Stimulated activated naive CD8-positive, alpha-beta T cell treated with anti-CD3 and anti-CD28 coated beads, Interleukin-15, Interleukin-2, amounts not matched to agents 100 ng/mL and 50 ng/mL, for 24 hours (primary cell): ENCODE measurements around the gene HDAC7.

Experiments used
- H3K27ac Mint-ChIP-seq: one replicate; pipeline ENCODE4 v1.8.0; 2021; ENCODE audit warnings: mild to moderate bottlenecking, mixed read lengths
- H3K27me3 Mint-ChIP-seq: one replicate; pipeline ENCODE4 v1.8.0; 2021; ENCODE audit warnings: mixed read lengths
- H3K36me3 Mint-ChIP-seq: one replicate; pipeline ENCODE4 v1.8.0; 2021; ENCODE audit warnings: low read depth, mixed read lengths
- H3K4me1 Mint-ChIP-seq: one replicate; pipeline ENCODE4 v1.8.0; 2021; ENCODE audit warnings: low read depth, mixed read lengths
- H3K4me3 Mint-ChIP-seq: one replicate; pipeline ENCODE4 v1.8.0; 2021; ENCODE audit warnings: mild to moderate bottlenecking, mixed read lengths
- H3K9me3 Mint-ChIP-seq: one replicate; pipeline ENCODE4 v1.8.0; 2021; ENCODE audit warnings: mixed read lengths

Gene HDAC7

DNA sequence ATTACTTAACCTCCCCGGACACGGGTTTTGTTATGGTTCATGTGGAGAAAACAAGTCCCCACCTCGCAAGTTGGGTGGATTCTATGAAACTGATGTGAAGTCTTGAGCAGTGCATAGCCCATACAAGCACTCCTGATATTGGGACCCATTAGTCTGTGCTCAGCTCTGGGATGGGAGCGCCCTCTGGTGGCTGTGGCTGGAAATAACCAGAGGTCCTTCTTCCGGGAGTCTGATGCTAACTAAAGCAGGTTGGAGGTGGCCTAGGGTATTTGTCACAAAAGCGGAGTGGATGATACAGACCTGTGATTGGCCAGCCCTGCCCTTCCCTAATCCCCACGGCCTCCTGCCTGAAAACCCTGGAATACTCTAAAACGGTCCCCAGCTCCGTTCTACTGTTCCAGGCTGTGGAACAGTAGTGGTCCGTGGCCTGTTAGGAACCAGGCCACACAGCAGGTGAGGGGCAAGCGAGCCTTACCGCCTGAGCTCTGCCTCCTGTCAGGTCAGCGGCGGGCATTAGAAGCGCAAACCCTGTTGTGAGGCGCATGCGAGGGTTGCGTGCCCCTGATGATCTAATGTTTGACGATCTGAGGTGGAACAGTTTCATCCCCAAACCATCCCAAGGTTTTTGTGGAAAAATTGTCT lies 40.3 kb downstream of the HDAC7 start:
- no peaks in the 10 kb centered on the region for H3K27me3 Mint-ChIP-seq

GRCh38 chr12:47778881-47779280 lies 40.8 kb downstream of the HDAC7 start:
- Mint-ChIP-seq H3K27ac (peak overlapping the region; percentile 7), H3K4me1 (peaks cover 31% of the 10 kb centered on the region)

More for the DNA sequence above, 40.3 kb downstream of the HDAC7 start:
- Mint-ChIP-seq H3K27ac (peak overlapping the region; percentile 7), H3K9me3 (no peaks in the 10 kb centered on the region), H3K4me3 (no peak overlapping the region), H3K4me1 (peaks cover 28% of the 10 kb centered on the region), H3K36me3 (peaks cover 14% of the 10 kb centered on the region)

DNA sequence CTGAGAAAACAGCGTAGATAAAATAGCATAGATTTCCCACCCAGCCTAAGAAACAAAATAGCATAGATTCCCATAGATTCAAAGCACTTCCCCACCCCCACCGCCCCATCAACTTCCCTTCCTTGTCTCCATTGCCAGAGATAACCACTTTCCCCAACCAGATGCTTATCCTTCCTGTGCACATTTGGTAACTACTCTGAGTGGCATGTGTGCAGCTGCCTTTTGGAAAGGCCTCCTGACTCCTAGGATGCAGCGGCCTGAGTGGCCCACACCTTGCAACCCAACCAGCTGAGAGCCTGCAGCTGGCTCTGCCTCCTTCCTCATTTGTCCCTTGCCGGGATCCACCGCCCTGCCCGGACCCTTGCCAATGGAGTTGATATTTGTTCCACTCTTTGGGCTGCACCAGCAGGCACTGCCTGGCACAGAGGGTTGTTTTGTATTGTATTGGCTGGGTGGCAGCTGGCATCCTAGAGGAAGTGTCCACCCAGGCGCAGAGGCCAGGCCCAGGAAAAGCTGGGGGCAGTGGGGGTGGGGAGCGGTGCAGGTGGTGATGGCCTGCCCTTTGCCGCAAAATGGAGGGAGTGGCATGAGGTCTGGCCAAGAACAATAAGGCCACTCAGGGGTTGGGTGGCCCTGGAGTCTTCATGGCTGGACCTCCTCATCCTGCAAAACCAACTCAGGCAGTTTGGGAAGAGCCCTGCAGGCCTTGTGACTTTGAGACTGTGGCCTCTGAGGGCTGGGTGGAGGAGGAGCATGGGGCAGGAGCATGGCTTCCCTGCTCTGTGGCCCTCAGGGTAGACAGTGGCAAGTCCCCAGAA lies 41.8 kb downstream of the HDAC7 start:
- Mint-ChIP-seq H3K4me1 (peaks cover 34% of the 10 kb centered on the region), H3K9me3 (no peaks in the 10 kb centered on the region)

More at GRCh38 chr12:47778881-47779280, 40.8 kb downstream of the HDAC7 start:
- Mint-ChIP-seq H3K27me3 (no peaks in the 10 kb centered on the region), H3K9me3 (no peaks in the 10 kb centered on the region), H3K36me3 (peaks cover 11% of the 10 kb centered on the region), H3K4me3 (no peak overlapping the region)

GRCh38 chr12:47777151-47777550 lies 42.6 kb downstream of the HDAC7 start:
- no peak overlapping the region for H3K4me3 Mint-ChIP-seq
- no peaks in the 10 kb centered on the region for H3K27me3 Mint-ChIP-seq
- H3K4me1 Mint-ChIP-seq = peaks cover 39% of the 10 kb centered on the region
- no peaks in the 10 kb centered on the region for H3K9me3 Mint-ChIP-seq
- peaks cover 5% of the 10 kb centered on the region for H3K36me3 Mint-ChIP-seq
- no peak overlapping the region for H3K27ac Mint-ChIP-seq

More for the DNA sequence above, 41.8 kb downstream of the HDAC7 start:
- Mint-ChIP-seq H3K27me3 (no peaks in the 10 kb centered on the region), H3K4me3 (no peak overlapping the region), H3K27ac (peak overlapping the region; percentile 49), H3K36me3 (peaks cover 10% of the 10 kb centered on the region)

- Mint-ChIP-seq H3K9me3 (no peaks in the 10 kb centered on the region), H3K4me3 (no peak overlapping the region), H3K27me3 (no peaks in the 10 kb centered on the region), H3K36me3 (no peaks in the 10 kb centered on the region), H3K27ac (no peak overlapping the region), H3K4me1 (peaks cover 39% of the 10 kb centered on the region)
These were observed 43.1 kb downstream of the HDAC7 start for GRCh38 chr12:47776471-47777143.

DNA sequence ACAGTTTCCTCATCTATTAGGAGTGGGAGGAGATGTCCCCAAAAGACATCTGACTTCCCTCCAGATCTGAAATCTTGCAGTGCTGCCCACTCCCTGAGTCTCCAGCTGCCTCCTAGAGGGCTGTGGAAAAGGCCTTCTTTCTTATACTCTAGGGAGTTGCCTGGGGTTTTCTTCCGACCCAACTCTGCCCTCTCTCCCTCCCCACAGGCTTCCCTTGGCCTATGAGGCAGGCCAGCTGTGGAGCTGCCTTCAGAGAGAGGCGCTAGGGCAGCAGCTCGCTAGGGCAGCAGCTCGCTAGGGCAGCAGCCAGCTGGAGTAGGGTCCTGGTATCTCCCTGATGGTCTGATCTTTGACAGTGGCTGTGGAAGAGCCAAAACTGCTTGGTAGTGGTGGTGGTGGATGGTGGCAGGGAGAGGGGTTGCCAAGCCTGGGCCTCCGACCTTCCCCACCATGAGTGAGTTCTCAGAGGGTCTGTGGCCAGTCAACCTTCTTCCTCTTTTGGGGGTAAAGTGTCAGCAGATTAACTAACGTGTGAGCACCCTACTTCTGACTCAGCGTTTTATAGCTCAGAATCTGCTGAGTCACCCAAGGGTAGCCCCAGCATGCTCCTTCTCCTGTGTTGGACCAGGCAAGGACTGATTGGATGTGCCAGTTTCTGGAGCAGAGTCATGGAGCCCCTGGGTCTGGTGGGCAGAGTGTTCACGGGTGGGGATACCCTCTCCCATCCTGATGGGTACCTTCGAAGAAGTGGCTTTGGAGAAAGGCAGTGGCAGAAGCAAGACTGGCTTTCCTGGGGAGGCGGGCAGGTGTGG lies 44.4 kb downstream of the HDAC7 start:
- peaks cover 39% of the 10 kb centered on the region for H3K4me1 Mint-ChIP-seq
- no peaks in the 10 kb centered on the region for H3K36me3 Mint-ChIP-seq
- no peak overlapping the region for H3K27ac Mint-ChIP-seq
- no peaks in the 10 kb centered on the region for H3K27me3 Mint-ChIP-seq
- no peaks in the 10 kb centered on the region for H3K9me3 Mint-ChIP-seq
- peak overlapping the region; percentile 87 for H3K4me3 Mint-ChIP-seq

- Mint-ChIP-seq H3K27ac (no peak overlapping the region), H3K36me3 (no peaks in the 10 kb centered on the region), H3K9me3 (no peaks in the 10 kb centered on the region), H3K27me3 (no peaks in the 10 kb centered on the region), H3K4me1 (peaks cover 39% of the 10 kb centered on the region), H3K4me3 (peak overlapping the region; percentile 87)
These were observed 45.0 kb downstream of the HDAC7 start for GRCh38 chr12:47774663-47775062.

GRCh38 chr12:47773858-47774580 lies 45.7 kb downstream of the HDAC7 start:
- Mint-ChIP-seq H3K36me3 (no peaks in the 10 kb centered on the region), H3K4me1 (peaks cover 33% of the 10 kb centered on the region), H3K27ac (peak overlapping the region; percentile 11), H3K9me3 (no peaks in the 10 kb centered on the region), H3K4me3 (peak overlapping the region; percentile 87), H3K27me3 (no peaks in the 10 kb centered on the region)

DNA sequence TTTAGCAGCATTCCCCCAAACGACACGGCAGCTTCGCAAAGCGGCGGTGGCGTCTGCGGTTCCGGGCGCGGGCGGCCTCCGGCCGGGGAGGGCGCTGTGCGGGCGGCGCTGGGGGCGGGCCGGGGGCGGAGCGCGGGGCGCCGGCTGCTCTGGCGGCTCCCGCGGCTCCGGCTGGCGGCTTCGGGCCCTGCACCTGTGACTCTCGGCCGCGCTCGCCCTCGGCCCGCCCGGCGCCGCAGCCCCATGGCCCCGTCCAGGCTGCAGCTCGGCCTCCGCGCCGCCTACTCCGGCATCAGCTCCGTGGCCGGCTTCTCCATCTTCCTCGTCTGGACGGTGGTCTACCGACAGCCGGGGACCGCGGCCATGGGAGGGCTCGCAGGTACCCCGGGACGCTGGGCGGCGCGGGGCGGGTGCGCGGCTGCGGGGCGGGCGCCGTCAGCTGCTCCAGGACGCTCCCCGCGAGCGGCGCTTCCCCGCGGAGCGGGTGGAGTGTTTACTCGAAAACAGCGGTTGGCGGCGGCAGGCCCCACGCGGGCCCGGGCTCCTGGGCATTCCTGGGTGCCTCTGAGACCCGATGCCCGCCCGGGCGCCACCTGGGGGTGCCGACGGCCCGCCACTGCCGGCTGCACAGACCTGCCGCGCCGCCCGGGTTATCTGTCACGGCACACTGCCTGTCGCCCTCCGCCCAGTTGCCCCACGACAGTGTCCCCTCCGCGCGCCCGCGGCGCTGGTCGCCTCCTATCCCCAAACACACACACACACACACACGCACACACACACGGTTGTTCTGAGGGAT lies 46.4 kb downstream of the HDAC7 start, which contains the start of gene SLC48A1:
Gene SLC48A1 (plus strand): TSS at position 177 of the 796 bp plus-strand sequence. CDS start 67 bp downstream, at position 244.
- H3K36me3 Mint-ChIP-seq = no peaks in the 10 kb centered on the region
- H3K4me1 Mint-ChIP-seq = peaks cover 32% of the 10 kb centered on the region
- H3K27me3 Mint-ChIP-seq = no peaks in the 10 kb centered on the region
- peak within 1 kb of the TSS; percentile 19 for H3K27ac Mint-ChIP-seq
- H3K9me3 Mint-ChIP-seq = no peaks in the 10 kb centered on the region
- H3K4me3 Mint-ChIP-seq = peak within 1 kb of the TSS; percentile 87

GRCh38 chr12:47772738-47773061 lies 47.0 kb downstream of the HDAC7 start:
- Mint-ChIP-seq H3K27me3 (no peaks in the 10 kb centered on the region), H3K4me3 (peak overlapping the region; percentile 83), H3K9me3 (no peaks in the 10 kb centered on the region), H3K36me3 (no peaks in the 10 kb centered on the region), H3K27ac (peak overlapping the region; percentile 19), H3K4me1 (peaks cover 30% of the 10 kb centered on the region)

- Mint-ChIP-seq H3K4me1 (peaks cover 26% of the 10 kb centered on the region), H3K27ac (peak overlapping the region; percentile 19), H3K27me3 (peaks cover 3% of the 10 kb centered on the region), H3K9me3 (no peaks in the 10 kb centered on the region), H3K4me3 (peak overlapping the region; percentile 83), H3K36me3 (no peaks in the 10 kb centered on the region)
These were observed 47.5 kb downstream of the HDAC7 start for GRCh38 chr12:47772094-47772660.

DNA sequence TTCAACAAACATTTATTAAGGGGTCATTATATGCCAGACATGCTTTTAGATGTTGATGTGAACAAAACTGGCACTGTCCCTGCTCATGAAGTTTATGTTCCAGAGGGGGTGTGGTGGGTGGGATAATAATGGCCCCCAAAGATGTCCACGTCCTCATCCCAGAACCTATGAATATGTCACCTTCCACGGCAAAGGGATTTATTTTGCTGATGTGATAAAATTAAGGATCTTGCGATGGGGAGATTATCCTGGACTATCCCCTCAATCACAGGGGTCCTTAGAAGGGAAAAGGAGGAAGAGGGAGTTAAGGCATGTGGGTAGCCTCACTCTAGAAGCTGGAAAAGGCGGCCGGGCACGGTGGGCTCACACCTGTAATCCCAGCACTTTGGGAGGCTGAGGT lies 48.4 kb downstream of the HDAC7 start:
- Mint-ChIP-seq H3K27me3 (peaks cover 3% of the 10 kb centered on the region), H3K4me1 (peaks cover 24% of the 10 kb centered on the region), H3K27ac (no peak overlapping the region), H3K36me3 (no peaks in the 10 kb centered on the region), H3K4me3 (no peak overlapping the region), H3K9me3 (no peaks in the 10 kb centered on the region)

- Mint-ChIP-seq H3K9me3 (no peaks in the 10 kb centered on the region), H3K27ac (no peak overlapping the region), H3K4me1 (peaks cover 18% of the 10 kb centered on the region), H3K27me3 (peaks cover 3% of the 10 kb centered on the region), H3K4me3 (no peak overlapping the region), H3K36me3 (no peaks in the 10 kb centered on the region)
These were observed 49.5 kb downstream of the HDAC7 start for GRCh38 chr12:47770086-47770726.
